PC-9 (cell line): ENCODE measurements around the gene FAM117A.

ENCODE experiments used
- EZH2 ChIP-seq: fragments of 200-600 bp; sonication (generic); IDR thresholded peaks from 2 replicates; pipeline ENCODE4 v1.8.0; 2017; ENCODE audit warnings: antibody characterized with exemption, low read depth
- TF ChIP-seq, protein P1 (sequence below): fragments of 200-600 bp; sonication (generic); conservative IDR thresholded peaks from 2 replicates; pipeline ENCODE4 v1.6.1; 2017; ENCODE audit warnings: mixed run types, antibody characterized with exemption, mild to moderate bottlenecking, moderate library complexity

DNA sequence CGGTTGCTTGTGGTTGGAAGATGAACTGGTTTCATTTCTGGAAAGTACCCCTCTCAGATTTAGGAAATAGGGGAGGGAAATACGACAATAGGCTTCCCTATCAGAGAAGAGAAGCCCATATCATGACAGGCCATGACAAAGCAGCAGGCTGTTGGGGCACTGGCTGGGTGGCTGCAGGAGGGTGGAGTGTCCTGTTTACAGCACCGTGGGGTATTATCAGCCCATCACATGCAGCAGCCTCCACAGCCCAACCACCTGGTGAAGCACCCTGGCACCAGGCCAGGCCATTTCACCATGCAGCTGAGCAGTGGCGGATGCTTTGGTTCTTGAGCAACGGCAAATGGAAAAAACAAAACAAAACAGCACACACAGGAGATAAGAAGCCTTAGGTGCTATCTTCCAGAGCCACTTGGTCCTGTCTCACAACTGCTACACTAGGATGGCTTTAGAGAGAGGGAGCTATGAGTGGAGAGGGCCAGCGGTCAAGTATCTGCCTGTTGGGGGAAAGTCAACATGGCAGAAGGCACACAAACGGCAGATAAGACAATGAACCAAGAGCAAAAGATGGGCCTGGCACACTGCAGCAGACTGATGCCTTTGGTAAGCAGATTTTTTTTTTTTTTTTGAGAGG lies 24.2 kb downstream of the FAM117A start:
- TF ChIP-seq, protein P1, sequence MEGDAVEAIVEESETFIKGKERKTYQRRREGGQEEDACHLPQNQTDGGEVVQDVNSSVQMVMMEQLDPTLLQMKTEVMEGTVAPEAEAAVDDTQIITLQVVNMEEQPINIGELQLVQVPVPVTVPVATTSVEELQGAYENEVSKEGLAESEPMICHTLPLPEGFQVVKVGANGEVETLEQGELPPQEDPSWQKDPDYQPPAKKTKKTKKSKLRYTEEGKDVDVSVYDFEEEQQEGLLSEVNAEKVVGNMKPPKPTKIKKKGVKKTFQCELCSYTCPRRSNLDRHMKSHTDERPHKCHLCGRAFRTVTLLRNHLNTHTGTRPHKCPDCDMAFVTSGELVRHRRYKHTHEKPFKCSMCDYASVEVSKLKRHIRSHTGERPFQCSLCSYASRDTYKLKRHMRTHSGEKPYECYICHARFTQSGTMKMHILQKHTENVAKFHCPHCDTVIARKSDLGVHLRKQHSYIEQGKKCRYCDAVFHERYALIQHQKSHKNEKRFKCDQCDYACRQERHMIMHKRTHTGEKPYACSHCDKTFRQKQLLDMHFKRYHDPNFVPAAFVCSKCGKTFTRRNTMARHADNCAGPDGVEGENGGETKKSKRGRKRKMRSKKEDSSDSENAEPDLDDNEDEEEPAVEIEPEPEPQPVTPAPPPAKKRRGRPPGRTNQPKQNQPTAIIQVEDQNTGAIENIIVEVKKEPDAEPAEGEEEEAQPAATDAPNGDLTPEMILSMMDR: no peak
- TF ChIP-seq EZH2: no peak
